Activated naive CD8-positive, alpha-beta T cell treated with anti-CD3 and anti-CD28 coated beads, Interleukin-2, amount 50 U/mL, for 16 hours (primary cell): ENCODE results near the gene SENP7.
"Not testable (repeated sequence)": the region's sequence is repeated elsewhere in the genome, so short reads cannot be mapped to it uniquely, and the experiment has no call there.

ENCODE experiments used
- DNase-seq: peaks from one replicate; pipeline ENCODE4 v3.0.0-alpha.2; 2020; ENCODE audit warnings: low read depth, low spot score

The SENP7 gene

GRCh38 chr3:101521211-101521701 is 8.2 kb upstream of the SENP7 start:
- DNase-seq = no peak

- DNase-seq = no peak
Observed at GRCh38 chr3:101519685-101520365, 6.8 kb upstream of the SENP7 start.

GRCh38 chr3:101518421-101518871 is 5.4 kb upstream of the SENP7 start:
- DNase-seq = no peak

- DNase-seq = no peak
Observed at GRCh38 chr3:101513419-101513986, 491 bp upstream of the SENP7 start.

GRCh38 chr3:101512396-101512645 is 691 bp downstream of the SENP7 start:
- DNase-seq = no peak

- DNase-seq = no peak
Observed at GRCh38 chr3:101509811-101510210, 3.2 kb downstream of the SENP7 start.

GRCh38 chr3:101509281-101509680 is 3.7 kb downstream of the SENP7 start:
- DNase-seq = no peak

- no peak for DNase-seq
Observed at GRCh38 chr3:101501783-101502182, 11.2 kb downstream of the SENP7 start.

GRCh38 chr3:101500208-101500607 is 12.8 kb downstream of the SENP7 start:
- no peak for DNase-seq

- no peak for DNase-seq
Observed at GRCh38 chr3:101497803-101498202, 15.2 kb downstream of the SENP7 start.

GRCh38 chr3:101495552-101495951 is 17.5 kb downstream of the SENP7 start:
- no peak for DNase-seq

- DNase-seq = no peak
Observed at GRCh38 chr3:101484805-101485620, 28.0 kb downstream of the SENP7 start.

- no peak for DNase-seq
Observed at GRCh38 chr3:101478980-101479379, 34.0 kb downstream of the SENP7 start.

- not testable (repeated sequence) for DNase-seq
Observed at GRCh38 chr3:101474841-101475552, 38.0 kb downstream of the SENP7 start.

- DNase-seq = not testable (repeated sequence)
Observed at GRCh38 chr3:101468676-101469075, 44.3 kb downstream of the SENP7 start.

- DNase-seq = not testable (repeated sequence)
Observed at GRCh38 chr3:101467310-101467663, 45.7 kb downstream of the SENP7 start.

GRCh38 chr3:101466465-101467309 is 46.3 kb downstream of the SENP7 start:
- DNase-seq = no peak

GRCh38 chr3:101464235-101464634 is 48.8 kb downstream of the SENP7 start:
- DNase-seq = no peak

- no peak for DNase-seq
Observed at GRCh38 chr3:101461451-101461850, 51.6 kb downstream of the SENP7 start.

GRCh38 chr3:101458387-101458786 is 54.6 kb downstream of the SENP7 start:
- no peak for DNase-seq

GRCh38 chr3:101454629-101455028 is 58.4 kb downstream of the SENP7 start:
- no peak for DNase-seq
